SK-N-SH (cell line): Measurements from ENCODE around the gene AMPH. TPM values are rescaled to one million over a fixed set of nuclear protein-coding genes. Genes with fewer than 3 reads are reported as not detected.
"Not testable (repeated sequence)": the region's sequence is repeated elsewhere in the genome, so short reads cannot be mapped to it uniquely, and the experiment has no call there.

Experiments
- CTCF ChIA-PET: fragments of 300-600, 350-600 bp; formaldehyde crosslinking; extraction: SDS; loops from one replicate; lab custom pipeline; 2021; lab: Yijun Ruan, JAX
- POLR2A ChIA-PET: fragments of 350-600 bp; sonication (Branson Sonifier 250); formaldehyde crosslinking; extraction: SDS; loops from one replicate; lab custom pipeline; 2020; ENCODE audit warnings: antibody characterized with exemption, inconsistent platforms; lab: Yijun Ruan, JAX
- DNase-seq: peaks from one replicate; pipeline ENCODE4 v3.0.0; 2012
- H2AFZ ChIP-seq: fragments of 200-600 bp; sonication (generic); 2 replicates; pipeline ENCODE4 v1.8.1; 2016; ENCODE audit warnings: antibody characterized with exemption, mild to moderate bottlenecking, low read depth
- H3F3A ChIP-seq: fragments of 200-600 bp; sonication (generic); replicated peaks from 2 replicates; pipeline ENCODE3; 2016; ENCODE audit warnings: antibody characterized with exemption, mild to moderate bottlenecking; ENCODE audit not compliant: insufficient read depth
- H3K27ac ChIP-seq, 2 experiments: fragments of 200-500 bp in 1 of 2; fragments of 200-600 bp in 1 of 2; sonication (Bioruptor generic) in 1 of 2; sonication (generic), shearing (Covaris generic) in 1 of 2; 2 replicates each; pipeline versions ENCODE4 v1.5.1 to v1.6.1; 2014 to 2016; ENCODE audit warnings: low read depth in 2 of 2, inconsistent platforms in 1 of 2, low read length in 1 of 2, mild to moderate bottlenecking in 1 of 2, mixed read lengths in 1 of 2
- H3K27me3 ChIP-seq: fragments of 200-600 bp; sonication (generic), shearing (Covaris generic); 2 replicates; pipeline ENCODE4 v1.6.1; 2016; ENCODE audit warnings: mixed run types; ENCODE audit not compliant: insufficient read depth
- H3K36me3 ChIP-seq, 2 experiments: fragments of 200-500 bp in 1 of 2; fragments of 200-600 bp in 1 of 2; sonication (Bioruptor generic) in 1 of 2; sonication (generic) in 1 of 2; replicated peaks in 1 of 2; 2 replicates each; pipeline versions ENCODE3 to v1.5.1; 2014 to 2016; ENCODE audit warnings: low read length in 1 of 2, mild to moderate bottlenecking in 1 of 2; ENCODE audit not compliant: insufficient read depth in 2 of 2, control insufficient read depth in 1 of 2
- H3K4me1 ChIP-seq, 2 experiments: fragments of 200-500 bp in 1 of 2; fragments of 200-600 bp in 1 of 2; sonication (Bioruptor generic) in 1 of 2; sonication (generic), shearing (Covaris generic) in 1 of 2; 2 replicates each; pipeline versions ENCODE4 v1.5.1 to v1.6.1; 2014 to 2016; ENCODE audit warnings: low read depth in 1 of 2, low read length in 1 of 2, mixed run types in 1 of 2; ENCODE audit not compliant: insufficient read depth in 2 of 2, control insufficient read depth in 1 of 2
- H3K4me2 ChIP-seq: fragments of 200-600 bp; sonication (generic), shearing (Covaris generic); 2 replicates; pipeline ENCODE4 v1.6.1; 2017; ENCODE audit warnings: mixed run types
- H3K4me3 ChIP-seq, 2 experiments: fragments of 200-500 bp in 1 of 2; fragments of 200-600 bp in 1 of 2; sonication (Bioruptor generic) in 1 of 2; sonication (generic), shearing (Covaris generic) in 1 of 2; 2 replicates each; pipeline versions ENCODE4 v1.5.1 to v1.8.1; 2014 to 2016; ENCODE audit warnings: low read depth in 2 of 2, inconsistent platforms in 1 of 2, low read length in 1 of 2, mild to moderate bottlenecking in 1 of 2, mixed read lengths in 1 of 2, moderate library complexity in 1 of 2
- H3K79me2 ChIP-seq: fragments of 200-600 bp; sonication (generic); 2 replicates; pipeline ENCODE4 v1.8.1; 2017; ENCODE audit warnings: mild to moderate bottlenecking; ENCODE audit not compliant: insufficient read depth
- H3K9ac ChIP-seq: fragments of 200-600 bp; sonication (generic); 2 replicates; pipeline ENCODE4 v1.6.1; 2017; ENCODE audit warnings: mixed run types
- H3K9me2 ChIP-seq: fragments of 200-600 bp; sonication (generic); 2 replicates; pipeline ENCODE4 v1.6.1; 2017; ENCODE audit warnings: mixed run types
- H3K9me3 ChIP-seq: fragments of 200-600 bp; sonication (generic); 2 replicates; pipeline ENCODE4 v1.6.1; 2017; ENCODE audit warnings: mixed run types, mild to moderate bottlenecking, moderate library complexity
- H4K20me1 ChIP-seq: fragments of 200-600 bp; sonication (generic); 2 replicates; pipeline ENCODE4 v1.6.1; 2017; ENCODE audit warnings: mild to moderate bottlenecking, mixed run types; ENCODE audit not compliant: insufficient read depth
- RXRA ChIP-seq: IDR thresholded peaks from 2 replicates; pipeline ENCODE4 v1.4.0; 2012; ENCODE audit warnings: low read depth, mild to moderate bottlenecking, borderline replicate concordance
- TAF1 ChIP-seq: IDR thresholded peaks from 2 replicates; pipeline ENCODE4 v1.6.1; 2012; ENCODE audit warnings: low read depth, mild to moderate bottlenecking, low read length, moderate library complexity, borderline replicate concordance
- YY1 ChIP-seq: IDR thresholded peaks from 2 replicates; pipeline ENCODE4 v1.4.0; 2012; ENCODE audit warnings: low read depth, mild to moderate bottlenecking
- WGBS: methylation state at CpG from one replicate; pipeline ENCODE4 v1.1.6; 2017; ENCODE audit warnings: low lambda C conversion rate; 5-methylcytosine and 5-hydroxymethylcytosine counted together
- polyA plus RNA-seq, 3 experiments: library from polyadenylated mRNA; depleted of rRNA; stranded (reverse); fragments of >200 nt; gene quantifications; 2 replicates each; pipeline ENCODE4 v1.2.3, GENCODE V29; 2012

AMPH gene
- polyA plus RNA-seq, 1 of the 3 experiments (the other 2 are of a cell fraction), result 0.08 TPM

- TF ChIP-seq TAF1, result no peak
- TF ChIP-seq RXRA, result no peak
- TF ChIP-seq YY1, result no peak
- Histone ChIP-seq H2AFZ (no peak overlapping the region), H3K9me2 (no peaks in the 10 kb centered on the region), H3K9ac (no peak overlapping the region), H3K4me2 (no peak overlapping the region), H4K20me1 (no peaks in the 10 kb centered on the region), H3K4me3 (no peak overlapping the region), H3K79me2 (no peaks in the 10 kb centered on the region), H3K4me1 (no peaks in the 10 kb centered on the region), H3K27me3 (no peaks in the 10 kb centered on the region), H3F3A (no peaks in the 10 kb centered on the region), H3K27ac (no peak overlapping the region), H3K9me3 (no peaks in the 10 kb centered on the region), H3K36me3 (no peaks in the 10 kb centered on the region)
- WGBS, result no CpG with 5 or more reads among the region's 4 CpGs
- ChIA-PET POLR2A (no interaction called here), CTCF (no interaction called here)
- no peak for DNase-seq
Observed at GRCh38 chr7:38351601-38352000, 279.6 kb downstream of the AMPH start.

GRCh38 chr7:38350777-38351176, 280.4 kb downstream of the AMPH start:
- H3K9me2 ChIP-seq, H3K9me3 ChIP-seq, H3K4me1 ChIP-seq, H4K20me1 ChIP-seq, CTCF ChIA-PET, H3K4me2 ChIP-seq, H3K27me3 ChIP-seq, H3K27ac ChIP-seq, H3K9ac ChIP-seq, H3F3A ChIP-seq, H3K79me2 ChIP-seq, H2AFZ ChIP-seq, H3K36me3 ChIP-seq, DNase-seq, POLR2A ChIA-PET, H3K4me3 ChIP-seq: not testable (repeated sequence)
- WGBS, result no CpG with 5 or more reads among the region's 3 CpGs

GRCh38 chr7:38349869-38350583, 281.1 kb downstream of the AMPH start:
- H3K4me2 ChIP-seq, H3K27ac ChIP-seq, H3K9me2 ChIP-seq, H3F3A ChIP-seq, H3K4me3 ChIP-seq, H3K4me1 ChIP-seq, H2AFZ ChIP-seq, H4K20me1 ChIP-seq, H3K9ac ChIP-seq, DNase-seq, CTCF ChIA-PET, H3K9me3 ChIP-seq, H3K36me3 ChIP-seq, H3K79me2 ChIP-seq, POLR2A ChIA-PET, H3K27me3 ChIP-seq: not testable (repeated sequence)
- no CpG with 5 or more reads among the region's 6 CpGs for WGBS

DNA sequence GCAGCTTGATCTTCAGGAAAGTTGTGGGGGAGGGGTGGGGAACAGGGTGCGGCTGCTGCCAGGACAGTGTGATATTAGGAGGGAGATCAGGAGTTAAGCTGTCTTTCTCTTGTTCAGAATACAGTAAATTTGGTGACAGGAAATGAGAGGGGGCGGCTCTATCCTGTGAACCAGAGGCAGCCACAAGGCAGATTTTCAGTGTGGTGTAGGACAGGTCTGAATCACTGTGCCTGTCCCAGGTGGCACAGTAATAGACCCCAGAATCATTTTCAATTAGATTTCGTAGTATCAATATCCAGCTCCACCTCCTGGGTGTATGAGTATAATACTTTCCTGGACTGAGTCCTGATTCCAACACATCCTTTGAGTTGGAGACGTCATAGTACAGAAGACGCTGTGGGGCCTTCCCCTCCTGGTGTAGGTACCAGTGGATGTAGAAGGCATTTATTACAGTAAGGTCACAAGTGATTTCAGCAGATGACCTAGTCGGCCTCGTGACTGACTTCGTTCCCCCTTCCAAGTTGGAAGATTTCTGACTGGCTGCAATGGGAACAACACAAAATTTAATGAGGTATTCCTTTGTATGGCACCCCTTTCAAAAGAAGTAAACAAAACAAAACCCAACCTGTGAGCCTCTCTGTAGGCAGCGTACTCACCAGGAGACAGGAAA, 281.9 kb downstream of the AMPH start:
- H3K27me3 ChIP-seq, H3K4me2 ChIP-seq, H3K4me3 ChIP-seq, H3K36me3 ChIP-seq, H3K27ac ChIP-seq, H3K9me3 ChIP-seq, CTCF ChIA-PET, H4K20me1 ChIP-seq, H3K4me1 ChIP-seq, H2AFZ ChIP-seq, H3K9me2 ChIP-seq, DNase-seq, H3K79me2 ChIP-seq, H3F3A ChIP-seq, H3K9ac ChIP-seq, POLR2A ChIA-PET: not testable (repeated sequence)
- WGBS, result 86% methylated on average over 1 of the region's 9 CpGs
